Measurements from ENCODE around the gene HNRNPH1.

Gene HNRNPH1

GRCh38 chr5:179620293-179620692 lies 3.2 kb downstream of the HNRNPH1 start:
- TF ChIP-seq CTCF (conservative IDR thresholded peaks at IDR 0.05; ENCODE audit: control insufficient read depth, insufficient read depth, low read depth, low read length), result no peak
- peak overlapping the region; percentile 65 for H3K4me3 ChIP-seq (ENCODE audit: control insufficient read depth, low read depth, low read length)
- no peak for DNase-seq (ENCODE audit: low read depth)

GRCh38 chr5:179619776-179620175 lies 3.7 kb downstream of the HNRNPH1 start:
- TF ChIP-seq CTCF (conservative IDR thresholded peaks at IDR 0.05; ENCODE audit: control insufficient read depth, insufficient read depth, low read depth, low read length), result no peak
- DNase-seq (ENCODE audit: low read depth), result no peak
- peak overlapping the region; percentile 65 for H3K4me3 ChIP-seq (ENCODE audit: control insufficient read depth, low read depth, low read length)

GRCh38 chr5:179618923-179619554 lies 4.4 kb downstream of the HNRNPH1 start:
- peak overlapping the region; percentile 65 for H3K4me3 ChIP-seq (ENCODE audit: control insufficient read depth, low read depth, low read length)
- TF ChIP-seq CTCF (conservative IDR thresholded peaks at IDR 0.05; ENCODE audit: control insufficient read depth, insufficient read depth, low read depth, low read length), result no peak
- DNase-seq (ENCODE audit: low read depth), result no peak

- no peak for TF ChIP-seq CTCF (conservative IDR thresholded peaks at IDR 0.05; ENCODE audit: control insufficient read depth, insufficient read depth, low read depth, low read length)
Measured at GRCh38 chr5:179617930-179618329, 5.5 kb downstream of the HNRNPH1 start.

GRCh38 chr5:179616002-179616594 lies 7.4 kb downstream of the HNRNPH1 start:
- H3K4me3 ChIP-seq (ENCODE audit: control insufficient read depth, low read depth, low read length), result no peak overlapping the region
- no peak for TF ChIP-seq CTCF (conservative IDR thresholded peaks at IDR 0.05; ENCODE audit: control insufficient read depth, insufficient read depth, low read depth, low read length)
- no peak for DNase-seq (ENCODE audit: low read depth)

More at GRCh38 chr5:179617930-179618329, 5.5 kb downstream of the HNRNPH1 start:
- DNase-seq (ENCODE audit: low read depth), result no peak
- H3K4me3 ChIP-seq (ENCODE audit: control insufficient read depth, low read depth, low read length), result no peak overlapping the region

GRCh38 chr5:179615203-179615602 lies 8.3 kb downstream of the HNRNPH1 start:
- DNase-seq (ENCODE audit: low read depth), result no peak
- no peak for TF ChIP-seq CTCF (conservative IDR thresholded peaks at IDR 0.05; ENCODE audit: control insufficient read depth, insufficient read depth, low read depth, low read length)
- no peak overlapping the region for H3K4me3 ChIP-seq (ENCODE audit: control insufficient read depth, low read depth, low read length)

Data from fibroblast of mammary gland (primary cell).